Measurements from ENCODE around the gene GRID2IP. TPM values are rescaled to one million over a fixed set of nuclear protein-coding genes. Genes with fewer than 3 reads are reported as not detected.

GRID2IP gene
- total RNA-seq: under 1 TPM in 2 of 4 donors, not detected in 2; 0.21 to 0.49 TPM

DNA sequence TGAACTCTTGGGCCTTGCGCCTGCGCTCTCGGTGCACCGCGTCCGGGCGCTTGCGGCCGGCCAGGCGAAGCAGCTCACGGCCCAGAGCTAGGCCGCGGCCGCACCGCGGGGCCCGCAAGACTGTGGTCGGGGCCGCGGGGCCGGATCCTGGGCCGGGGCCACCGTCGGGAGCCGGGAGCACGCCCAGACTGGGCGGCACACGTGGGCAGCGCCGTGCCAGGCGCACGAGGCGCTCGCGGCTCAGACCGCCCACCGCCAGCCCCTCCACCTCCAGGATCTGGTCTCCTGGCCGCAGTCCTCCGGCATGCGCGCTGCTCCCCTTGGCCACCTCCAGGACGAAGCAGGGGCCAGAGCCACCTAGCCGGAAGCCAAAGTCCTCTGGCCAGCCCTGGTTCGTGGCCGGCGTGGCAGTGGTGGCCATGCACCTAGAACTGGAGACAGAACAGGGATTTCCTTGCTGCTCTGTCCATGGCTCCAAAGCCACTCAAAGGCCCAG lies at the start of gene GRID2IP:
GRID2IP (minus strand) TSS at position 446 of the 496 bp plus-strand sequence; CDS start at position 421, 25 bp downstream.
- TF ChIP-seq, protein P1, sequence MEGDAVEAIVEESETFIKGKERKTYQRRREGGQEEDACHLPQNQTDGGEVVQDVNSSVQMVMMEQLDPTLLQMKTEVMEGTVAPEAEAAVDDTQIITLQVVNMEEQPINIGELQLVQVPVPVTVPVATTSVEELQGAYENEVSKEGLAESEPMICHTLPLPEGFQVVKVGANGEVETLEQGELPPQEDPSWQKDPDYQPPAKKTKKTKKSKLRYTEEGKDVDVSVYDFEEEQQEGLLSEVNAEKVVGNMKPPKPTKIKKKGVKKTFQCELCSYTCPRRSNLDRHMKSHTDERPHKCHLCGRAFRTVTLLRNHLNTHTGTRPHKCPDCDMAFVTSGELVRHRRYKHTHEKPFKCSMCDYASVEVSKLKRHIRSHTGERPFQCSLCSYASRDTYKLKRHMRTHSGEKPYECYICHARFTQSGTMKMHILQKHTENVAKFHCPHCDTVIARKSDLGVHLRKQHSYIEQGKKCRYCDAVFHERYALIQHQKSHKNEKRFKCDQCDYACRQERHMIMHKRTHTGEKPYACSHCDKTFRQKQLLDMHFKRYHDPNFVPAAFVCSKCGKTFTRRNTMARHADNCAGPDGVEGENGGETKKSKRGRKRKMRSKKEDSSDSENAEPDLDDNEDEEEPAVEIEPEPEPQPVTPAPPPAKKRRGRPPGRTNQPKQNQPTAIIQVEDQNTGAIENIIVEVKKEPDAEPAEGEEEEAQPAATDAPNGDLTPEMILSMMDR (IDR thresholded peaks at IDR 0.05): no peak
- no peak for TF ChIP-seq POLR2A (IDR thresholded peaks at IDR 0.05)
- Histone ChIP-seq H3K4me1 (no peaks in the 10 kb centered on the region), H3K27ac (no peak within 1 kb of the TSS), H3K36me3 (no peaks in the 10 kb centered on the region), H3K27me3 (no peaks in the 10 kb centered on the region), H3K4me3 (no peak within 1 kb of the TSS), H3K9me3 (no peaks in the 10 kb centered on the region)
- intact Hi-C loops (cut with DNase I; ENCODE audit: low total_unique reads): no loop called here
- DNase-seq: no peak

DNA sequence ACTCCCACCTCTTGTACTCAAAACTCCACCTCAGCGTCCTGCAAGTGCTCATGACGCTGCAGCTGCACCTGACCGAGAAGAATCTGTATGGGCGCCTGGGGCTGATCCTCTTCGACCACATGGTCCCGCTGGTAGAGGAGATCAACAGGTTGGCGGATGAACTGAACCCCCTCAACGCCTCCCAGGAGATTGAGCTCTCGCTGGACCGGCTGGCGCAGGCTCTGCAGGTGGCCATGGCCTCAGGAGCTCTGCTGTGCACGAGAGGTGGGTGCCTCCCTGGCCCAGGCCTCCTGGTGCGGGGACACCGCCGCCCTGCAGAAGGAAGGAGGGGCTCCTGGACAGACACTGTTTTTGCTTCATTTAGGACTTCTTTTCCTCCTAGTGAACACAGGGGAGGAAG lies 48.8 kb upstream of the GRID2IP start:
- intact Hi-C loops (cut with DNase I; ENCODE audit: low total_unique reads): no loop called here
- no peaks in the 10 kb centered on the region for H3K4me1 ChIP-seq
- no peak overlapping the region for H3K4me3 ChIP-seq
- no peaks in the 10 kb centered on the region for H3K36me3 ChIP-seq
- H3K9me3 ChIP-seq: no peaks in the 10 kb centered on the region
- H3K27me3 ChIP-seq: no peaks in the 10 kb centered on the region
- TF ChIP-seq, protein P1 (IDR thresholded peaks at IDR 0.05): no peak
- TF ChIP-seq POLR2A (IDR thresholded peaks at IDR 0.05): no peak
- H3K27ac ChIP-seq: no peak overlapping the region
- no peak for DNase-seq

DNA sequence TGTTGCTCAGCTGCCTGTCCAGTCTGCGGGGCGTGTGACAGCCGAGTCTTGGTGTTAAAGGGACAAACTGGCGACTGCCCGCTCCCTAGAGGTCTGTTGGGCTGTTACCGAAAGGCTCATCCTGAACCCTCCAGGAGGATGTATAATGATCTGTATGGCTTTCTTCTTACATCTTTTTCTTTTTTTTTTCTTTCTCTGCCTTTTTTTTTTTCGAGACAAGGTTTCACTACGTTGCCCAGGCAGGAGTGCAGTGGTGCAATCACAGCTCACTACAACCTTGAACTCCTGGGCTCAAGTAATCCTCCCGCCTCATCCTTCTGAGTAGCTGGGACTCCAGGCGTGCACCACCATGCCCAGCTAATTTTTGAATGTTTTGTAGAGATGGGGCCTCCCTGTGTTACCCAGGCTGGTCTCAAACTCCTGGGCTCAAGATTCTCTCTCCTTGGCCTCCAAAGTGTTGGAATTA lies 39.4 kb upstream of the GRID2IP start:
- Histone ChIP-seq H3K27me3 (no peaks in the 10 kb centered on the region), H3K36me3 (no peaks in the 10 kb centered on the region), H3K9me3 (no peaks in the 10 kb centered on the region), H3K27ac (peak overlapping the region; percentile 66 to 85), H3K4me3 (peak overlapping the region; percentile 50 to 71), H3K4me1 (peaks cover 0 to 4% of the 10 kb centered on the region in 2 donors)
- DNase-seq: no peak
- intact Hi-C loops (cut with DNase I; ENCODE audit: low total_unique reads): no loop called here
- TF ChIP-seq POLR2A (IDR thresholded peaks at IDR 0.05): no peak
- TF ChIP-seq, protein P1 (IDR thresholded peaks at IDR 0.05): no peak

DNA sequence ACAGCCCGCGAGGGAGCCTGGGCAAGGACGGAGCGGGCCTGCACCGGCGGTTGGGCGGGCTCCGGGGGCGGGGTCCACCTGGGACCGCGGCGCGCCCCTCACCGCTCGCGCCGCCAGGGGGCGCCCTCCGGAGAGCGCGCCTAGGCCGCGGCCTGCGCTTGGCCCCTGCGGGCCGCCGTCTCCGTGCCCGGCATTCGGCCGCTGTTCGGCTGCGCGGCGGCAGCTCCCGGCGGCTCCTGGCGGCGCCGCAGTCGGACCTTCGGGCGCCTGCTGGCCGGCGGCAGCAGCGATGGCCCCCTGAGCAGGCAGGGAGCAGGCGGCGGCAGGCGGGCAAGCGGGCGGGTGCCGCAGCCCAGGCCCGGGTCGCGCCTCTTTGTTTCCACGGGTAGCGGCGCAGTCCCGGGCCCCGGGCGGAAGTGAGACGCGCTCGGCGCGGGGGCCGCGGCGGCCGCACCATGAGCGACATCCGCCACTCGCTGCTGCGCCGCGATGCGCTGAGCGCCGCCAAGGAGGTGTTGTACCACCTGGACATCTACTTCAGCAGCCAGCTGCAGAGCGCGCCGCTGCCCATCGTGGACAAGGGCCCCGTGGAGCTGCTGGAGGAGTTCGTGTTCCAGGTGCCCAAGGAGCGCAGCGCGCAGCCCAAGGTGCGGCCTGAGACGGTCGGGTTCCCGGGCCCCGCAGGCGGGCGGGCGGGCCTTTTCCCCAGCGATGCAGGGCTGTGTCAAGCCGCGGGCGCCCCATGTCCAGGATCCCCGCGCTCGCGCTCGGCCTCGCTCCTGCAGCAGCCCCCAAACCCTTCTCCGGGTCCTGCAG lies 38.8 kb upstream of the GRID2IP start, which contains the start of gene INTS15:
INTS15 (plus strand) TSS at position 193 of the 816 bp plus-strand sequence; CDS start at position 456, 263 bp downstream.
- H3K27ac ChIP-seq: peak within 1 kb of the TSS; percentile 66 to 85
- H3K36me3 ChIP-seq: no peaks in the 10 kb centered on the region
- no peaks in the 10 kb centered on the region for H3K27me3 ChIP-seq
- peak; percentile 40 to 74 for TF ChIP-seq POLR2A (IDR thresholded peaks at IDR 0.05)
- TF ChIP-seq, protein P1 (IDR thresholded peaks at IDR 0.05): peak; percentile 42 to 97 (median 93)
- H3K4me3 ChIP-seq: peak within 1 kb of the TSS; percentile 50 to 71
- DNase-seq: peak; percentile 60 to 77
- no peaks in the 10 kb centered on the region for H3K9me3 ChIP-seq
- intact Hi-C loops (cut with DNase I; ENCODE audit: low total_unique reads): no loop called here
- H3K4me1 ChIP-seq: peaks cover 0 to 4% of the 10 kb centered on the region in 2 donors

All from uterus (tissue), 4 donors.